H1 (cell line): Measurements from ENCODE around the gene CYRIA.

Experiments used
- ATF2 ChIP-seq: IDR thresholded peaks from 2 replicates; pipeline ENCODE4 v1.6.1; 2012; ENCODE audit warnings: low read length, inconsistent platforms
- CEBPB ChIP-seq: IDR thresholded peaks from 2 replicates; pipeline ENCODE4 v1.6.1; 2012; ENCODE audit warnings: low read depth, low read length
- CTCF ChIP-seq, 3 experiments: IDR thresholded peaks; 1 replicate in 2 of 3; 2 replicates in 1 of 3; pipeline versions ENCODE4 v1.5.1 to v1.6.1; 2011; ENCODE audit warnings: low read length in 3 of 3, mild to moderate bottlenecking in 3 of 3, inconsistent platforms in 2 of 3, low read depth in 1 of 3, moderate library complexity in 1 of 3; ENCODE audit not compliant: insufficient read depth in 1 of 3; ENCODE audit errors: control extremely low read depth in 1 of 3
- EP300 ChIP-seq, 2 experiments: IDR thresholded peaks; 1 replicate in 1 of 2; 2 replicates in 1 of 2; pipeline ENCODE4 v1.6.1; 2011 to 2012; ENCODE audit warnings: low read depth in 2 of 2, low read length in 2 of 2, mild to moderate bottlenecking in 2 of 2, borderline replicate concordance in 1 of 2, inconsistent platforms in 1 of 2, moderate library complexity in 1 of 2
- EZH2 ChIP-seq: fragments of 200-600 bp; sonication (generic); IDR thresholded peaks from 2 replicates; pipeline ENCODE4 v1.7.1; 2012; ENCODE audit warnings: low read depth, mild to moderate bottlenecking, moderate library complexity, low read length, inconsistent platforms; ENCODE audit not compliant: severe bottlenecking
- GTF2F1 ChIP-seq: IDR thresholded peaks from 2 replicates; pipeline ENCODE4 v1.6.1; 2012; ENCODE audit warnings: low read depth, low read length, improper control_type of control experiment, borderline replicate concordance
- KDM1A ChIP-seq: fragments of 200-600, 300-600 bp; sonication (generic); IDR thresholded peaks from 2 replicates; pipeline ENCODE4 v1.7.1; 2016; ENCODE audit warnings: mild to moderate bottlenecking, low read length, borderline replicate concordance
- POLR2A ChIP-seq, 2 experiments: IDR thresholded peaks; 1 replicate in 1 of 2; 2 replicates in 1 of 2; pipeline ENCODE4 v1.6.1; 2011; ENCODE audit warnings: low read depth in 2 of 2, low read length in 2 of 2, mild to moderate bottlenecking in 2 of 2; ENCODE audit errors: control extremely low read depth in 1 of 2
- POLR2AphosphoS5 ChIP-seq: IDR thresholded peaks from 2 replicates; pipeline ENCODE4 v1.6.1; 2011; ENCODE audit warnings: low read depth, low read length
- RAD21 ChIP-seq, 2 experiments: IDR thresholded peaks in 1 of 2; conservative IDR thresholded peaks in 1 of 2; 2 replicates each; pipeline ENCODE4 v1.6.1; 2011; ENCODE audit warnings: low read depth in 2 of 2, low read length in 2 of 2, improper control_type of control experiment in 1 of 2, inconsistent platforms in 1 of 2, mild to moderate bottlenecking in 1 of 2, moderate library complexity in 1 of 2
- RXRA ChIP-seq: IDR thresholded peaks from 2 replicates; pipeline ENCODE4 v1.6.1; 2011; ENCODE audit warnings: low read depth, mild to moderate bottlenecking, low read length, moderate library complexity; ENCODE audit not compliant: insufficient read depth
- TAF1 ChIP-seq: IDR thresholded peaks from 2 replicates; pipeline ENCODE4 v1.6.1; 2011; ENCODE audit warnings: mild to moderate bottlenecking, low read depth, low read length

- TF ChIP-seq KDM1A (no peak), EZH2 (no peak), POLR2AphosphoS5 (no peak), CTCF (IDR thresholded peaks at IDR 0.05; ENCODE audit: control extremely low read depth in 1 of 3, insufficient read depth in 1 of 3, low read depth in 1 of 3, low read length in 3 of 3) (no peak), TAF1 (no peak), RAD21 (IDR thresholded peaks at IDR 0.05 in 1 of 2, conservative IDR thresholded peaks at IDR 0.05 in 1 of 2; ENCODE audit: low read depth in 2 of 2, low read length in 2 of 2) (no peak), ATF2 (no peak), CEBPB (no peak), POLR2A (IDR thresholded peaks at IDR 0.05; ENCODE audit: control extremely low read depth in 1 of 2, low read depth in 2 of 2, low read length in 2 of 2) (no peak), RXRA (no peak), GTF2F1 (no peak), EP300 (IDR thresholded peaks at IDR 0.05; ENCODE audit: borderline replicate concordance in 1 of 2, low read depth in 2 of 2, low read length in 2 of 2) (no peak)
Measured at GRCh38 chr2:16619576-16620245, 45.9 kb downstream of the CYRIA start.
